ENCODE data around the gene PRR23E. TPM values are rescaled to one million over a fixed set of nuclear protein-coding genes. Genes with fewer than 3 reads are reported as not detected.

The PRR23E gene
- polyA plus RNA-seq, 1 donor from 2014 or later: not detected

- H2AFZ ChIP-seq (ENCODE audit: low read depth, low read length): no peak overlapping the region
- H3K9me2 ChIP-seq (ENCODE audit: insufficient read depth, low read length): no peaks in the 10 kb centered on the region
- no peaks in the 10 kb centered on the region for H3K79me2 ChIP-seq (replicated peaks; ENCODE audit: insufficient read depth, low read length)
- no peaks in the 10 kb centered on the region for H3K36me3 ChIP-seq (ENCODE audit: insufficient read depth, low read length)
- no peak overlapping the region for H3K27ac ChIP-seq (ENCODE audit: low read length)
- no peak overlapping the region for H3K9ac ChIP-seq (ENCODE audit: low read length)
- no peak overlapping the region for H3K4me3 ChIP-seq (ENCODE audit: low read length)
- no peak for TF ChIP-seq MXI1 (conservative IDR thresholded peaks at IDR 0.05; ENCODE audit: poor library complexity, severe bottlenecking)
- no peak for TF ChIP-seq TAF1 (IDR thresholded peaks at IDR 0.05; ENCODE audit: low read depth)
- no peak for TF ChIP-seq SMC3 (conservative IDR thresholded peaks at IDR 0.05; ENCODE audit: poor library complexity)
- TF ChIP-seq REST (IDR thresholded peaks at IDR 0.05; ENCODE audit: borderline replicate concordance): no peak
- no peak for TF ChIP-seq EZH2 (IDR thresholded peaks at IDR 0.05; ENCODE audit: borderline replicate concordance, insufficient read depth, low read length, poor library complexity, severe bottlenecking)
- TF ChIP-seq CTCF (IDR thresholded peaks at IDR 0.05; ENCODE audit: poor library complexity, severe bottlenecking): no peak
- no peak for TF ChIP-seq EP300 (conservative IDR thresholded peaks at IDR 0.05; ENCODE audit: poor library complexity, severe bottlenecking)
- TF ChIP-seq POLR2AphosphoS5 (IDR thresholded peaks at IDR 0.05): no peak
- no peak for TF ChIP-seq RAD21 (conservative IDR thresholded peaks at IDR 0.05)
- no peak overlapping the region for H3K4me2 ChIP-seq (ENCODE audit: low read length)
- no peaks in the 10 kb centered on the region for H3F3A ChIP-seq (ENCODE audit: insufficient read depth, low read length, poor library complexity, severe bottlenecking)
- no peaks in the 10 kb centered on the region for H3K9me3 ChIP-seq (ENCODE audit: low read length)
- no peaks in the 10 kb centered on the region for H3K27me3 ChIP-seq (ENCODE audit: insufficient read depth, low read depth, low read length)
- H4K20me1 ChIP-seq (ENCODE audit: insufficient read depth): no peaks in the 10 kb centered on the region
These were observed 28.3 kb upstream of the PRR23E start for GRCh38 chr3:127164615-127165014.

GRCh38 chr3:127165036-127165435 lies 27.9 kb upstream of the PRR23E start:
- Histone ChIP-seq H3K36me3 (ENCODE audit: insufficient read depth, low read length) (no peaks in the 10 kb centered on the region), H3K9me2 (ENCODE audit: insufficient read depth, low read length) (no peaks in the 10 kb centered on the region), H4K20me1 (ENCODE audit: insufficient read depth) (no peaks in the 10 kb centered on the region), H3F3A (ENCODE audit: insufficient read depth, low read length, poor library complexity, severe bottlenecking) (no peaks in the 10 kb centered on the region), H3K4me2 (ENCODE audit: low read length) (no peak overlapping the region), H3K27ac (ENCODE audit: low read length) (no peak overlapping the region), H3K79me2 (replicated peaks; ENCODE audit: insufficient read depth, low read length) (no peaks in the 10 kb centered on the region), H3K27me3 (ENCODE audit: insufficient read depth, low read depth, low read length) (no peaks in the 10 kb centered on the region), H3K9me3 (ENCODE audit: low read length) (no peaks in the 10 kb centered on the region), H2AFZ (ENCODE audit: low read depth, low read length) (no peak overlapping the region), H3K4me3 (ENCODE audit: low read length) (no peak overlapping the region), H3K9ac (ENCODE audit: low read length) (no peak overlapping the region)
- no peak for TF ChIP-seq SMC3 (conservative IDR thresholded peaks at IDR 0.05; ENCODE audit: poor library complexity)
- no peak for TF ChIP-seq TAF1 (IDR thresholded peaks at IDR 0.05; ENCODE audit: low read depth)
- TF ChIP-seq EZH2 (IDR thresholded peaks at IDR 0.05; ENCODE audit: borderline replicate concordance, insufficient read depth, low read length, poor library complexity, severe bottlenecking): no peak
- no peak for TF ChIP-seq EP300 (conservative IDR thresholded peaks at IDR 0.05; ENCODE audit: poor library complexity, severe bottlenecking)
- TF ChIP-seq REST (IDR thresholded peaks at IDR 0.05; ENCODE audit: borderline replicate concordance): no peak
- TF ChIP-seq POLR2AphosphoS5 (IDR thresholded peaks at IDR 0.05): no peak
- TF ChIP-seq RAD21 (conservative IDR thresholded peaks at IDR 0.05): no peak
- TF ChIP-seq MXI1 (conservative IDR thresholded peaks at IDR 0.05; ENCODE audit: poor library complexity, severe bottlenecking): no peak
- TF ChIP-seq CTCF (IDR thresholded peaks at IDR 0.05; ENCODE audit: poor library complexity, severe bottlenecking): no peak
